Mucosa of gallbladder (tissue), 1 donor: ENCODE data around the gene TXLNA. TPM values are rescaled to one million over a fixed set of nuclear protein-coding genes. Genes with fewer than 3 reads are reported as not detected.

Experiments used
- DNase-seq: peaks from one replicate; pipeline ENCODE4 v3.0.0-alpha.2; 2020; ENCODE audit warnings: low spot score
- total RNA-seq: library from RNA; stranded (reverse); gene quantifications from one replicate; pipeline ENCODE4 v1.2.1, GENCODE V29; 2021
- donor health status: DM: no; HTN: no; CAD: no.

The TXLNA gene
- total RNA-seq, 1 donor from 2014 or later: 62.1 TPM

- DNase-seq: peak; percentile 88
These were observed 29.4 kb downstream of the TXLNA start, which contains the start of gene DCDC2B for GRCh38 chr1:32208891-32209328. TSS of gene DCDC2B (plus strand) at chr1:32209089. CDS start at chr1:32209094, 5 bp downstream.

DNA sequence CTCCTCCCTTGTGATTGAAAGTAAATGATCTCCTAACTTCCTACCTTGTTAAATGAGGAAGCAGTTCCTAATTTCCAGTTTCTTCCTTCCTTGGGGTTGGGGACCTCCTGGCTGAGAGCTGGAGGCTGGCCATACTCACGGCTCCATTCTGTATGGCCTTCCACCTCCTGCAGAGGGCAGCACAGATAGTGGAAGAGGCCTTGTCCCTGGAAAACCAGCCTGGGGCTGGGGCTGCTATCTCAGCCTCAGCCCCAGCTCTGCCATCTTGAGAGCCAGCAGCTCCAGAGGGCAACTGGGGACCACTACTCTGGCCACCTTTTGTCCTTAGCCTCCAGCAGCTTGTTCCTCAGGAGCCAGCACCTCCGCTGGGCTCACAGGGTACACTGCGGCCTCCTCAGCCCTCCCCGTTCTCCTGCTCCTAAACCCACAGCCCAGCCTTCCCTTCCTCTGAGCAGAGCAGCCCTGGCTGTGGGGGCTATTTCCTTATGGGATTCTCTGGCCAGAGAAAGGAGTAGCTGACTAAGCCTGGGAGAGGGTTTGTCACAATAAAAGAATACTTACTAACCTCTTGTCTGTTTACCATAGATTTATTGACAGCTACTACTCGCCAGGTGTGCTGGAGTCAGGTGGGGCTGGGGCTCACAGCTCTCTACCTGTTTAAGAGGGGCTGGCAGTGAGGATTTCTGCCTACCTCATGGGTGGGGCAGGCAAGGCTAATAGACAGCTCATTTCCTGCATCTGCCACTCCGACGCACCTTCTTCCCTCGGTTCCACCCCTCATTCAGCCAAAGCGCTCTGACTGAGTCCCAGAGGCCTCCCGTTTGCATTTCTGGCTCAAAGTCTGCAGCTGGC is 36.4 kb downstream of the TXLNA start:
- peak; percentile 64 for DNase-seq

DNA sequence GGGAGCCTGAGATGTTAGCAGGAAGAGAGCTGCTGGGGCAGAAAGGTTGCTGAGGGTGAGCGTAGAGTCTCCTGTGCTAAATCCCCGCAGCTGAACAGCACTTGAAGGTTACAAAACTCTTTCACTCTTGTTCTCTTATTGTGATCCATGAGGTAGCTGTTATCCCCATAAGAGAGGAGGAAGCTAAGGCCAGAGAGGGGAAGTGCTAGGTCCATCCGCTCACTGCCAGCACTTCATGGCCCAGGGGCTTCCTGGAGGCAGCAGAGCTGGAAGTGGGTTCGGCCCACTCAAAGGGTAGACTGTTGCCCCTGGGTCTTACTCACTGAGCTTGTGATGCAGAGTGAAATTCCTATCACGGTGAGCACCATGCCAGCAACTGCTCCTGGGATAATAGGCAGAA is 37.1 kb downstream of the TXLNA start:
- DNase-seq: no peak

GRCh38 chr1:32219022-32219421 is 39.5 kb downstream of the TXLNA start:
- DNase-seq: no peak

GRCh38 chr1:32220746-32221580 is 41.5 kb downstream of the TXLNA start:
- no peak for DNase-seq

- DNase-seq: no peak
These were observed 42.1 kb downstream of the TXLNA start for GRCh38 chr1:32221581-32221979.

GRCh38 chr1:32221980-32222755 is 42.7 kb downstream of the TXLNA start, which contains the start of the genes EIF3I and TMEM234:
TSS of gene EIF3I (plus strand) at chr1:32222407. CDS start at chr1:32222442, 35 bp downstream.
TSS of gene TMEM234 (minus strand) at chr1:32222353. CDS start at chr1:32222322, 31 bp downstream.
- peak; percentile 93 for DNase-seq

GRCh38 chr1:32223683-32224082 is 44.2 kb downstream of the TXLNA start:
- no peak for DNase-seq

- DNase-seq: no peak
These were observed 44.8 kb downstream of the TXLNA start for GRCh38 chr1:32224285-32224684.

- no peak for DNase-seq
These were observed 49.3 kb downstream of the TXLNA start for GRCh38 chr1:32228771-32229170.

- no peak for DNase-seq
These were observed 52.5 kb downstream of the TXLNA start for GRCh38 chr1:32231843-32232432.

DNA sequence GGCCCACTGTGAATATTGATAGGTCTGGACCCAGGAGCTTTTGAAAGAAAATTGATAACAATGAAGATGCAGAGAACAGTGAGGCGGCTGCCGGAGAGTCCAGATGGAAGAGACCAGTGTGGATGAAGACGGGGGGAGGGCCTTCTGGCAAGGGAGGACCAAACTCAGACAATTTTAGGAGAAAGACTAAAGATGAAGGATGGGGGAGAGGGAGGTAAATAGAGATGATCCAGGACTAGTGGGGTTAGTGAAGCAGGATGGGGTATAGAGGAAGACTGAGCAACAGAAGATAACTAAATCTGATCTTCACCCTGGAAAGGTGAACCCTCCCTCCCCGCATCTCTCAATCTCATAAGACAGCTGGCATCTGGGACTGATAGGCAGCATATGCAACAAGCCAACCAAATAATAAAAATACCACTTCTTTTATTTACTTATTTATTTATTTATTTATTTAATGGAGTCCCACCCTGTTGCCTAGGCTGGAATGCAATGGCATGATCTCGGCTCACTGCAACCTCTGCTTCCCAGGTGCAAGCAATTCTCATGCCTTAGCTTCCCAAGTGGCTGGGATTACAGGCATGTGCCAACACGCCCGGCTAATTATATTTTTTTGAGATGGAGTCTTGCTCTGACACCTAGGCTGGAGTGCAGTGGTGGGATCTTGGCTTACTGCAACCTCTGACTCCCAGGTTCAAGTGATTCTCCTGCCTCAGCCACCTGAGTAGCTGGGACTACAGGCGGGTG is 53.3 kb downstream of the TXLNA start:
- no peak for DNase-seq

DNA sequence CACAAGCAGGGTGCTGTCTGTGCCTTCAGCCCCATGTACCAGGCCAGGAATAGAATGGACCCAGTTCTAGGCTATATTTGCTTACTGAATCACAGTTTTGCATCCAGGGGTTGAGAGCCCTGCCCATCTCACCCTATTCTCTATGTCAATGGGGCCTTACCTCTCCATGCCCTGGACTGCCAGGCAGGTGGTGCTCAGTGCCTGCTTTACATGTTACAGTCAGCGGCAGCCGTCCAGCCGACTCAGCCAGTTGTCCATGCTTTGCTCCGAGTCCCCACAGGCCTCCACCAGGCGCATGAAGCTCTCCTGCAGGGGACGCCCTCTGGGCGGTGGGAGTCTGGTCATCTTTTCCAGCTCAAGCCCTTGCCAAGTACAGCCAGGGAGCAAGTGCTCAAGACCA is 55.3 kb downstream of the TXLNA start:
- DNase-seq: no peak

- no peak for DNase-seq
These were observed 59.9 kb downstream of the TXLNA start for GRCh38 chr1:32239337-32239736.

GRCh38 chr1:32239790-32240139 is 60.3 kb downstream of the TXLNA start:
- no peak for DNase-seq

DNA sequence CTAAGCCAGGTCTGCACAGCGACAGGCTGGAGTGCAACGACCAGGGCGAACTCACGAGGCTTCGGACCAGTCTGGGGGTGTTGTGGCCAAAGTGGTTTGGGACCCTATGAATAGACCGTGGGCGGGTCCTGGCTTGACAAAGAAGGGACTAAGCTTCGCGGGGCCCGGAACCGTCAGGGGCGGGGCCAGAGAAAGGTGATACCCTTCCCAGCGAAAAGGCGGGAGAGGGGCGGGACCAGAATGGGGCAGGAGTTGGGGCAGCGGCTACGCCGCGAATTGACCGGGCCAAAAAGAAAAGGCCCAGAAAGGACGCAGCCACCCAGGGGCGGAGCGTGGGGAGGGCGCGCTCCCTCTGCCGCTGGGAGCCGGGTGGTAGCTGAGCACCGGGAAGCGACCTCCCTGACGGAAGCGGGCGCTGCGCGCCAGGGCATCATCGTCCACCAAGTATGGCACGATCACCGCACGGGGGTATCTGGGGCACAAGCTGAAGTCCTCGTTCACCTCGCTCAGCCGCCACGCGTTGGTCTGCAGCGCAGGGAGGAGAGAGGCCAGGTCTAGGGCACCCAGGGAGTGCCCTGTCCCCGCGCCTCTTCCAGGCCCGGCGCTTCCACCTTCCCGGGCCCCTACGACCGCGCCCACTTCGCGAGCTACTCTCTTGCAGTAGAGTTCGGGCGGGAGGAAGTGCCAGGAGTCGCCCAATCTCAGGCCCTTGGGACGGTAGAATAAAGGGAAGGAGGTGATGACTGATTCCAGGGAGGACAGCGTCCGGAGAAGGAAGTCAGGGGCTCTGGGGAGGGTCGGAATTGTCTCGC is 60.9 kb downstream of the TXLNA start:
- DNase-seq: peak; percentile 60

DNA sequence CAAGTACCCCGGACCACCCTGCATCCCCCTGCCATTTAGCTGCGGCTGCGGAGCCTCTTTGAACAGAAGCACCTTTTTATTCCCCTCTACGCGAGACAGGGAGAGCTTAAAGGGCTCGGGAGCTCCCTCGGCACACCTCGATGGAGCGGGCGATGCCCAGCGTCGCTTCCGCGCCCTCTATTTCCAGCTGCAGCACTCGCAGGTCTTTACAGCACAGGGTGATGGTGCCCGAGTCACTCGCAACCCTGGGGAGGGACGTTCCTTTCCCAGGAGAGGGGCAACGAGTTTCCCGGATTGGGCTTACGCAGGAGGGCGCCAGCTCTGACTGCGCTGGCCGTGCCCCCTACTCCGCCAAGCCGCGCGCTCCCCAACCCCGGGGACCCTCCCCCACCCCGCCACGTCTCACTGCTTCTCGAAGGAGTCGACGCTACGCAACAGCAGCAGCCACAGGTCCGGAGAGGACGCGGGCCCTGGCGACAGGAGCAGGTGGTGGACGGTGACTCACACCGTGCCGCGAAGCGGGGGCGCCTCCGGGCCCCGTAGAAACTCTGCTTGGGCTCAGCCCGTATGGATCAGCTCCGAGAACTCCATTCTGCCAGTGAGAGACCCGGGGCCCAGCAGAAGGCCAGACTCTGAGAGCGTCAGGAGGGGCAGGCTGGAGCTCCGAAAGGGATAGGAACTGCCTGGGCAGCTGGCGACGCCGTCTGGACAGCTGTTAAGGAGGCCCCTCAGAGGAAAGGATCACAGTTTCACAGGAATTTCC is 61.7 kb downstream of the TXLNA start:
- peak; percentile 39 for DNase-seq

DNA sequence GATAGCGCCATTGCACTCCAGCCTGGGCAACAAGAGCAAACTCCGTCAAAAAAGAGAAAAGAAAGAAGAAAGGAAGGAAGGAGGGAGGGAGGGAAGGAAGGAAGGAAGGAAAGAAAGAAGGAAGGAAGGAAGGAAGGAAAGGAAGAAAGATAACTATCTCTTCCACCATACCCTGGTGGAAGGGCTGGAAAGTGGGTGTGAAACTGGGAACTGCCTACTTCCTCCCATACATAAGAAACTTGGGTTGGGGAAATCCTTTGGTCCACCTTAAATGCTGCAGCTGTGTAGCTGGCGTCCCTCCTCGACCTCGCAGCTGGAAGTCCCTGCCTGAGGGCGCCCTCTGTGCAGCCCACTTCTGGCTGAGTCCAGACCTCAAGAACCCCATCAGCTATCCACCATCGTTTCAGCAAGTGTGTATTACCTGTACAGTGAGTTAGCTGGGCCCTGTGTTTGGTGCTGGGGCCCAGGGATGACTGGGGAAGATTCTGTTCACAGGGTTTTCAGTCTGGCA is 62.9 kb downstream of the TXLNA start:
- no peak for DNase-seq

- DNase-seq: peak; percentile 34
These were observed 67.4 kb downstream of the TXLNA start, which contains the start of gene FAM167B for GRCh38 chr1:32246888-32247273. TSS of gene FAM167B (plus strand) at chr1:32247222. CDS start at chr1:32247422, 200 bp downstream.
